Testis (tissue), 2 donors: ENCODE measurements around the gene CCR7.

Experiments
- CTCF ChIP-seq, 3 experiments: fragments of 450-650 bp in 2 of 3; fragments of 200-600 bp in 1 of 3; sonication (generic) in 1 of 3; IDR thresholded peaks; one replicate each; pipeline ENCODE4 v1.5.1; 2016 to 2019; ENCODE audit warnings: antibody characterized with exemption in 3 of 3, mild to moderate bottlenecking in 2 of 3, moderate library complexity in 1 of 3
- POLR2A ChIP-seq: fragments of 450-650 bp; IDR thresholded peaks from one replicate; pipeline ENCODE4 v1.6.1; 2017; ENCODE audit warnings: antibody characterized with exemption, mild to moderate bottlenecking, moderate library complexity

GRCh38 chr17:40551091-40551878, 14.0 kb downstream of the CCR7 start:
- TF ChIP-seq CTCF (IDR thresholded peaks at IDR 0.05), result no peak
- TF ChIP-seq POLR2A, result no peak
